ENCODE results near the gene SIRT2. TPM values are rescaled to one million over a fixed set of nuclear protein-coding genes. Genes with fewer than 3 reads are reported as not detected.

The SIRT2 gene
- total RNA-seq, 1 donor from 2014 or later = 38.0 TPM

GRCh38 chr19:38919837-38920601 is 20.6 kb upstream of the SIRT2 start:
- Mint-ChIP-seq H3K9me3 (ENCODE audit: low read depth) (no peaks in the 10 kb centered on the region), H3K36me3 (ENCODE audit: insufficient read depth) (peaks cover 13% of the 10 kb centered on the region), H3K27ac (no peak overlapping the region), H3K4me3 (ENCODE audit: low read depth) (no peak overlapping the region), H3K4me1 (ENCODE audit: low read depth) (no peaks in the 10 kb centered on the region), H3K27me3 (no peaks in the 10 kb centered on the region)
- no peak for DNase-seq (ENCODE audit: low spot score, unreplicated experiment)
- TF ChIP-seq CTCF (IDR thresholded peaks at IDR 0.05; ENCODE audit: unreplicated experiment) = no peak

- Mint-ChIP-seq H3K36me3 (ENCODE audit: insufficient read depth) (peaks cover 10% of the 10 kb centered on the region), H3K9me3 (ENCODE audit: low read depth) (no peaks in the 10 kb centered on the region), H3K27me3 (no peaks in the 10 kb centered on the region), H3K4me1 (ENCODE audit: low read depth) (no peaks in the 10 kb centered on the region), H3K4me3 (ENCODE audit: low read depth) (no peak overlapping the region), H3K27ac (no peak overlapping the region)
- no peak for TF ChIP-seq CTCF (IDR thresholded peaks at IDR 0.05; ENCODE audit: unreplicated experiment)
- no peak for DNase-seq (ENCODE audit: low spot score, unreplicated experiment)
Measured at GRCh38 chr19:38918526-38918925, 19.1 kb upstream of the SIRT2 start.

- DNase-seq (ENCODE audit: low spot score, unreplicated experiment) = no peak
- Mint-ChIP-seq H3K27me3 (no peaks in the 10 kb centered on the region), H3K36me3 (ENCODE audit: insufficient read depth) (peaks cover 12% of the 10 kb centered on the region), H3K27ac (peak overlapping the region; percentile 77), H3K4me3 (ENCODE audit: low read depth) (no peak overlapping the region), H3K4me1 (ENCODE audit: low read depth) (no peaks in the 10 kb centered on the region), H3K9me3 (ENCODE audit: low read depth) (no peaks in the 10 kb centered on the region)
- TF ChIP-seq CTCF (IDR thresholded peaks at IDR 0.05; ENCODE audit: unreplicated experiment) = peak; percentile 18
Measured at GRCh38 chr19:38917921-38918491, 18.6 kb upstream of the SIRT2 start.

GRCh38 chr19:38917516-38917915 is 18.1 kb upstream of the SIRT2 start:
- Mint-ChIP-seq H3K4me1 (ENCODE audit: low read depth) (no peaks in the 10 kb centered on the region), H3K27ac (no peak overlapping the region), H3K27me3 (peaks cover 2% of the 10 kb centered on the region), H3K9me3 (ENCODE audit: low read depth) (no peaks in the 10 kb centered on the region), H3K4me3 (ENCODE audit: low read depth) (no peak overlapping the region), H3K36me3 (ENCODE audit: insufficient read depth) (peaks cover 11% of the 10 kb centered on the region)
- DNase-seq (ENCODE audit: low spot score, unreplicated experiment) = no peak
- no peak for TF ChIP-seq CTCF (IDR thresholded peaks at IDR 0.05; ENCODE audit: unreplicated experiment)

- Mint-ChIP-seq H3K27ac (no peak overlapping the region), H3K9me3 (ENCODE audit: low read depth) (no peaks in the 10 kb centered on the region), H3K27me3 (peaks cover 3% of the 10 kb centered on the region), H3K4me1 (ENCODE audit: low read depth) (no peaks in the 10 kb centered on the region), H3K4me3 (ENCODE audit: low read depth) (no peak overlapping the region), H3K36me3 (ENCODE audit: insufficient read depth) (peaks cover 2% of the 10 kb centered on the region)
- no peak for DNase-seq (ENCODE audit: low spot score, unreplicated experiment)
- no peak for TF ChIP-seq CTCF (IDR thresholded peaks at IDR 0.05; ENCODE audit: unreplicated experiment)
Measured at GRCh38 chr19:38915329-38916321, 16.2 kb upstream of the SIRT2 start.
